ENCODE results near the gene SLC17A5.

- TF ChIP-seq CTCF (conservative IDR thresholded peaks at IDR 0.05 in 1 of 2, IDR thresholded peaks at IDR 0.05 in 1 of 2; ENCODE audit: extremely low read depth in 1 of 2, insufficient read depth in 1 of 2, low read depth in 1 of 2, low read length in 2 of 2), result peak; percentile 29 to 49
- no peak for TF ChIP-seq EZH2 (IDR thresholded peaks at IDR 0.05; ENCODE audit: borderline replicate concordance, low read length)
These were observed 73.3 kb downstream of the SLC17A5 start for GRCh38 chr6:73580247-73581149.
